ENCODE measurements around the gene GRIK3. TPM values are rescaled to one million over a fixed set of nuclear protein-coding genes. Genes with fewer than 3 reads are reported as not detected.

GRIK3 gene
- total RNA-seq, 1 experiment from 2014 or later: 5.5 TPM

DNA sequence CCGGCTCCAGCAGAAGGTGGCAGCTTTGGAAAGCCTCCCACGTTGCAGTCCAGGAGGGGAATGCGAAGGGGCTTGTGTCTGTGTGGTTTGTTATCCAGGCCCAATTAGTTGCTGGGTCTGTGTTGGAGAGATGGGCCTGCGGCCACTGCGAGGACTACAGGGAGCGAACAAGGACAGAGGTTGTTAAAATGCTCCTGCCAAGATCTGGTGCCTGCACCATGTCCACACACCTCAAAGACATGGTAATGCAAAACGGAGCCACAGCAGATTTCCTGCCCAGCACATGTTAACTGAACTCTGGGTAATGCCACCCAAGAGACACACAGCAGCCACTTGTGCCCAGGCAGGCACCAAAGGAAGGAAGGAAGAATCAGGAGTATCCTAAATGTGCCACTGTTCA lies 18.6 kb downstream of the GRIK3 start (continued):
- TF ChIP-seq, protein P1, sequence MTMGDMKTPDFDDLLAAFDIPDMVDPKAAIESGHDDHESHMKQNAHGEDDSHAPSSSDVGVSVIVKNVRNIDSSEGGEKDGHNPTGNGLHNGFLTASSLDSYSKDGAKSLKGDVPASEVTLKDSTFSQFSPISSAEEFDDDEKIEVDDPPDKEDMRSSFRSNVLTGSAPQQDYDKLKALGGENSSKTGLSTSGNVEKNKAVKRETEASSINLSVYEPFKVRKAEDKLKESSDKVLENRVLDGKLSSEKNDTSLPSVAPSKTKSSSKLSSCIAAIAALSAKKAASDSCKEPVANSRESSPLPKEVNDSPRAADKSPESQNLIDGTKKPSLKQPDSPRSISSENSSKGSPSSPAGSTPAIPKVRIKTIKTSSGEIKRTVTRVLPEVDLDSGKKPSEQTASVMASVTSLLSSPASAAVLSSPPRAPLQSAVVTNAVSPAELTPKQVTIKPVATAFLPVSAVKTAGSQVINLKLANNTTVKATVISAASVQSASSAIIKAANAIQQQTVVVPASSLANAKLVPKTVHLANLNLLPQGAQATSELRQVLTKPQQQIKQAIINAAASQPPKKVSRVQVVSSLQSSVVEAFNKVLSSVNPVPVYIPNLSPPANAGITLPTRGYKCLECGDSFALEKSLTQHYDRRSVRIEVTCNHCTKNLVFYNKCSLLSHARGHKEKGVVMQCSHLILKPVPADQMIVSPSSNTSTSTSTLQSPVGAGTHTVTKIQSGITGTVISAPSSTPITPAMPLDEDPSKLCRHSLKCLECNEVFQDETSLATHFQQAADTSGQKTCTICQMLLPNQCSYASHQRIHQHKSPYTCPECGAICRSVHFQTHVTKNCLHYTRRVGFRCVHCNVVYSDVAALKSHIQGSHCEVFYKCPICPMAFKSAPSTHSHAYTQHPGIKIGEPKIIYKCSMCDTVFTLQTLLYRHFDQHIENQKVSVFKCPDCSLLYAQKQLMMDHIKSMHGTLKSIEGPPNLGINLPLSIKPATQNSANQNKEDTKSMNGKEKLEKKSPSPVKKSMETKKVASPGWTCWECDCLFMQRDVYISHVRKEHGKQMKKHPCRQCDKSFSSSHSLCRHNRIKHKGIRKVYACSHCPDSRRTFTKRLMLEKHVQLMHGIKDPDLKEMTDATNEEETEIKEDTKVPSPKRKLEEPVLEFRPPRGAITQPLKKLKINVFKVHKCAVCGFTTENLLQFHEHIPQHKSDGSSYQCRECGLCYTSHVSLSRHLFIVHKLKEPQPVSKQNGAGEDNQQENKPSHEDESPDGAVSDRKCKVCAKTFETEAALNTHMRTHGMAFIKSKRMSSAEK (CRISPR knock-in tag; IDR thresholded peaks at IDR 0.05; ENCODE audit: borderline replicate concordance): no peak
- TF ChIP-seq, protein P2, sequence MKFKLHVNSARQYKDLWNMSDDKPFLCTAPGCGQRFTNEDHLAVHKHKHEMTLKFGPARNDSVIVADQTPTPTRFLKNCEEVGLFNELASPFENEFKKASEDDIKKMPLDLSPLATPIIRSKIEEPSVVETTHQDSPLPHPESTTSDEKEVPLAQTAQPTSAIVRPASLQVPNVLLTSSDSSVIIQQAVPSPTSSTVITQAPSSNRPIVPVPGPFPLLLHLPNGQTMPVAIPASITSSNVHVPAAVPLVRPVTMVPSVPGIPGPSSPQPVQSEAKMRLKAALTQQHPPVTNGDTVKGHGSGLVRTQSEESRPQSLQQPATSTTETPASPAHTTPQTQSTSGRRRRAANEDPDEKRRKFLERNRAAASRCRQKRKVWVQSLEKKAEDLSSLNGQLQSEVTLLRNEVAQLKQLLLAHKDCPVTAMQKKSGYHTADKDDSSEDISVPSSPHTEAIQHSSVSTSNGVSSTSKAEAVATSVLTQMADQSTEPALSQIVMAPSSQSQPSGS (CRISPR knock-in tag; IDR thresholded peaks at IDR 0.05; ENCODE audit: borderline replicate concordance, low read depth): no peak
- TF ChIP-seq, protein P3, sequence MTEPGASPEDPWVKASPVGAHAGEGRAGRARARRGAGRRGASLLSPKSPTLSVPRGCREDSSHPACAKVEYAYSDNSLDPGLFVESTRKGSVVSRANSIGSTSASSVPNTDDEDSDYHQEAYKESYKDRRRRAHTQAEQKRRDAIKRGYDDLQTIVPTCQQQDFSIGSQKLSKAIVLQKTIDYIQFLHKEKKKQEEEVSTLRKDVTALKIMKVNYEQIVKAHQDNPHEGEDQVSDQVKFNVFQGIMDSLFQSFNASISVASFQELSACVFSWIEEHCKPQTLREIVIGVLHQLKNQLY (CRISPR knock-in tag; IDR thresholded peaks at IDR 0.05): no peak
- TF ChIP-seq NFATC4 (CRISPR knock-in tag; IDR thresholded peaks at IDR 0.05): no peak
- TF ChIP-seq TEAD4 (CRISPR knock-in tag; IDR thresholded peaks at IDR 0.05): no peak
- no peak for TF ChIP-seq JUN (CRISPR knock-in tag; IDR thresholded peaks at IDR 0.05)

DNA sequence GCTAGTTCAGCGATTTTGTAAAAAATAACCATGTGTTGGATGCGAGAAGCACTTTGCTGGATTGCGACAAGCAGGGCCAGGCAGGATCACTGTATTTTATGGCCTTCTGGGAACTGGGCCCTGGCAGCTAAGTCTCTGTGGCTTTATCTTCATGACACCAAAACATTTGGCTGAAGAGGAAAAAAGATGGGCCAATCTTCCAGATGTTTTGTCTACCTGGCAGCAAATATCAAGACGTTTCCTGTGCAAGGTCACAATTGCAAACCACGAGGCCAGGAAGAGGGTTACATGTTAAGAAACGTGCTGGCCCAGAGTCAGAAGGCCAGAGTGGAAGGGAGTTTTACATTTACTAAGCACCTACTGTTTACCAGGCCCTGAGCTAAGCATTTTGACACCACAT lies 22.1 kb downstream of the GRIK3 start:
- POLR2A ChIA-PET: no interaction called here
- Mint-ChIP-seq H3K4me1 (peaks cover 12% of the 10 kb centered on the region; the same call in 1 of the 2 replicates), H3K27me3 (ENCODE audit: low read depth) (no peaks in the 10 kb centered on the region), H3K27ac (no peak overlapping the region), H3K36me3 (no peaks in the 10 kb centered on the region), H3K4me3 (no peak overlapping the region), H3K9me3 (no peaks in the 10 kb centered on the region)
- DNase-seq (ENCODE audit: low spot score) (no peak), ATAC-seq (no peak)
- TF ChIP-seq RORB (CRISPR knock-in tag; IDR thresholded peaks at IDR 0.05) (no peak), KAT7 (CRISPR knock-in tag; IDR thresholded peaks at IDR 0.05; ENCODE audit: borderline replicate concordance) (no peak), FOXJ3 (CRISPR knock-in tag; IDR thresholded peaks at IDR 0.05; ENCODE audit: borderline replicate concordance) (no peak), SMAD4 (CRISPR knock-in tag; IDR thresholded peaks at IDR 0.05) (no peak)
- TF ChIP-seq, protein P4, sequence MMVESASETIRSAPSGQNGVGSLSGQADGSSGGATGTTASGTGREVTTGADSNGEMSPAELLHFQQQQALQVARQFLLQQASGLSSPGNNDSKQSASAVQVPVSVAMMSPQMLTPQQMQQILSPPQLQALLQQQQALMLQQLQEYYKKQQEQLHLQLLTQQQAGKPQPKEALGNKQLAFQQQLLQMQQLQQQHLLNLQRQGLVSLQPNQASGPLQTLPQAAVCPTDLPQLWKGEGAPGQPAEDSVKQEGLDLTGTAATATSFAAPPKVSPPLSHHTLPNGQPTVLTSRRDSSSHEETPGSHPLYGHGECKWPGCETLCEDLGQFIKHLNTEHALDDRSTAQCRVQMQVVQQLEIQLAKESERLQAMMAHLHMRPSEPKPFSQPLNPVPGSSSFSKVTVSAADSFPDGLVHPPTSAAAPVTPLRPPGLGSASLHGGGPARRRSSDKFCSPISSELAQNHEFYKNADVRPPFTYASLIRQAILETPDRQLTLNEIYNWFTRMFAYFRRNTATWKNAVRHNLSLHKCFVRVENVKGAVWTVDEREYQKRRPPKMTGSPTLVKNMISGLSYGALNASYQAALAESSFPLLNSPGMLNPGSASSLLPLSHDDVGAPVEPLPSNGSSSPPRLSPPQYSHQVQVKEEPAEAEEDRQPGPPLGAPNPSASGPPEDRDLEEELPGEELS (CRISPR knock-in tag; IDR thresholded peaks at IDR 0.05): no peak
- TF ChIP-seq, protein P5, sequence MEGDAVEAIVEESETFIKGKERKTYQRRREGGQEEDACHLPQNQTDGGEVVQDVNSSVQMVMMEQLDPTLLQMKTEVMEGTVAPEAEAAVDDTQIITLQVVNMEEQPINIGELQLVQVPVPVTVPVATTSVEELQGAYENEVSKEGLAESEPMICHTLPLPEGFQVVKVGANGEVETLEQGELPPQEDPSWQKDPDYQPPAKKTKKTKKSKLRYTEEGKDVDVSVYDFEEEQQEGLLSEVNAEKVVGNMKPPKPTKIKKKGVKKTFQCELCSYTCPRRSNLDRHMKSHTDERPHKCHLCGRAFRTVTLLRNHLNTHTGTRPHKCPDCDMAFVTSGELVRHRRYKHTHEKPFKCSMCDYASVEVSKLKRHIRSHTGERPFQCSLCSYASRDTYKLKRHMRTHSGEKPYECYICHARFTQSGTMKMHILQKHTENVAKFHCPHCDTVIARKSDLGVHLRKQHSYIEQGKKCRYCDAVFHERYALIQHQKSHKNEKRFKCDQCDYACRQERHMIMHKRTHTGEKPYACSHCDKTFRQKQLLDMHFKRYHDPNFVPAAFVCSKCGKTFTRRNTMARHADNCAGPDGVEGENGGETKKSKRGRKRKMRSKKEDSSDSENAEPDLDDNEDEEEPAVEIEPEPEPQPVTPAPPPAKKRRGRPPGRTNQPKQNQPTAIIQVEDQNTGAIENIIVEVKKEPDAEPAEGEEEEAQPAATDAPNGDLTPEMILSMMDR (IDR thresholded peaks at IDR 0.05): no peak
- TF ChIP-seq, protein P6, sequence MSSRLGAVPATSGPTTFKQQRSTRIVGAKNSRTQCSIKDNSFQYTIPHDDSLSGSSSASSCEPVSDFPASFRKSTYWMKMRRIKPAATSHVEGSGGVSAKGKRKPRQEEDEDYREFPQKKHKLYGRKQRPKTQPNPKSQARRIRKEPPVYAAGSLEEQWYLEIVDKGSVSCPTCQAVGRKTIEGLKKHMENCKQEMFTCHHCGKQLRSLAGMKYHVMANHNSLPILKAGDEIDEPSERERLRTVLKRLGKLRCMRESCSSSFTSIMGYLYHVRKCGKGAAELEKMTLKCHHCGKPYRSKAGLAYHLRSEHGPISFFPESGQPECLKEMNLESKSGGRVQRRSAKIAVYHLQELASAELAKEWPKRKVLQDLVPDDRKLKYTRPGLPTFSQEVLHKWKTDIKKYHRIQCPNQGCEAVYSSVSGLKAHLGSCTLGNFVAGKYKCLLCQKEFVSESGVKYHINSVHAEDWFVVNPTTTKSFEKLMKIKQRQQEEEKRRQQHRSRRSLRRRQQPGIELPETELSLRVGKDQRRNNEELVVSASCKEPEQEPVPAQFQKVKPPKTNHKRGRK (CRISPR knock-in tag; IDR thresholded peaks at IDR 0.05; ENCODE audit: borderline replicate concordance): no peak
- TF ChIP-seq, protein P7, sequence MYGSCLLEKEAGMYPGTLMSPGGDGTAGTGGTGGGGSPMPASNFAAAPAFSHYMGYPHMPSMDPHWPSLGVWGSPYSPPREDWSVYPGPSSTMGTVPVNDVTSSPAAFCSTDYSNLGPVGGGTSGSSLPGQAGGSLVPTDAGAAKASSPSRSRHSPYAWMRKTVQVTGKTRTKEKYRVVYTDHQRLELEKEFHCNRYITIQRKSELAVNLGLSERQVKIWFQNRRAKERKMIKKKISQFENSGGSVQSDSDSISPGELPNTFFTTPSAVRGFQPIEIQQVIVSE (CRISPR knock-in tag; IDR thresholded peaks at IDR 0.05; ENCODE audit: borderline replicate concordance): no peak
- TF ChIP-seq, protein P8, sequence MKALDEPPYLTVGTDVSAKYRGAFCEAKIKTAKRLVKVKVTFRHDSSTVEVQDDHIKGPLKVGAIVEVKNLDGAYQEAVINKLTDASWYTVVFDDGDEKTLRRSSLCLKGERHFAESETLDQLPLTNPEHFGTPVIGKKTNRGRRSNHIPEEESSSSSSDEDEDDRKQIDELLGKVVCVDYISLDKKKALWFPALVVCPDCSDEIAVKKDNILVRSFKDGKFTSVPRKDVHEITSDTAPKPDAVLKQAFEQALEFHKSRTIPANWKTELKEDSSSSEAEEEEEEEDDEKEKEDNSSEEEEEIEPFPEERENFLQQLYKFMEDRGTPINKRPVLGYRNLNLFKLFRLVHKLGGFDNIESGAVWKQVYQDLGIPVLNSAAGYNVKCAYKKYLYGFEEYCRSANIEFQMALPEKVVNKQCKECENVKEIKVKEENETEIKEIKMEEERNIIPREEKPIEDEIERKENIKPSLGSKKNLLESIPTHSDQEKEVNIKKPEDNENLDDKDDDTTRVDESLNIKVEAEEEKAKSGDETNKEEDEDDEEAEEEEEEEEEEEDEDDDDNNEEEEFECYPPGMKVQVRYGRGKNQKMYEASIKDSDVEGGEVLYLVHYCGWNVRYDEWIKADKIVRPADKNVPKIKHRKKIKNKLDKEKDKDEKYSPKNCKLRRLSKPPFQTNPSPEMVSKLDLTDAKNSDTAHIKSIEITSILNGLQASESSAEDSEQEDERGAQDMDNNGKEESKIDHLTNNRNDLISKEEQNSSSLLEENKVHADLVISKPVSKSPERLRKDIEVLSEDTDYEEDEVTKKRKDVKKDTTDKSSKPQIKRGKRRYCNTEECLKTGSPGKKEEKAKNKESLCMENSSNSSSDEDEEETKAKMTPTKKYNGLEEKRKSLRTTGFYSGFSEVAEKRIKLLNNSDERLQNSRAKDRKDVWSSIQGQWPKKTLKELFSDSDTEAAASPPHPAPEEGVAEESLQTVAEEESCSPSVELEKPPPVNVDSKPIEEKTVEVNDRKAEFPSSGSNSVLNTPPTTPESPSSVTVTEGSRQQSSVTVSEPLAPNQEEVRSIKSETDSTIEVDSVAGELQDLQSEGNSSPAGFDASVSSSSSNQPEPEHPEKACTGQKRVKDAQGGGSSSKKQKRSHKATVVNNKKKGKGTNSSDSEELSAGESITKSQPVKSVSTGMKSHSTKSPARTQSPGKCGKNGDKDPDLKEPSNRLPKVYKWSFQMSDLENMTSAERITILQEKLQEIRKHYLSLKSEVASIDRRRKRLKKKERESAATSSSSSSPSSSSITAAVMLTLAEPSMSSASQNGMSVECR (CRISPR knock-in tag; IDR thresholded peaks at IDR 0.05; ENCODE audit: borderline replicate concordance): no peak
- CTCF ChIA-PET: no interaction called here

Measured in WTC11 (cell line).